Activated CD4-positive, alpha-beta T cell treated with anti-CD3 and anti-CD28 coated beads, Interleukin-2, amount 50 U/mL, for 16 hours (primary cell): ENCODE results near the gene LRRC59.
A peak's percentile ranks its signal among the peaks of the same experiment; 100 is the strongest.
"Not testable (repeated sequence)": the region's sequence is repeated elsewhere in the genome, so short reads cannot be mapped to it uniquely, and the experiment has no call there.

Source experiments
- DNase-seq: peaks from one replicate; pipeline ENCODE4 v3.0.0-alpha.2; 2020

The LRRC59 gene

DNA sequence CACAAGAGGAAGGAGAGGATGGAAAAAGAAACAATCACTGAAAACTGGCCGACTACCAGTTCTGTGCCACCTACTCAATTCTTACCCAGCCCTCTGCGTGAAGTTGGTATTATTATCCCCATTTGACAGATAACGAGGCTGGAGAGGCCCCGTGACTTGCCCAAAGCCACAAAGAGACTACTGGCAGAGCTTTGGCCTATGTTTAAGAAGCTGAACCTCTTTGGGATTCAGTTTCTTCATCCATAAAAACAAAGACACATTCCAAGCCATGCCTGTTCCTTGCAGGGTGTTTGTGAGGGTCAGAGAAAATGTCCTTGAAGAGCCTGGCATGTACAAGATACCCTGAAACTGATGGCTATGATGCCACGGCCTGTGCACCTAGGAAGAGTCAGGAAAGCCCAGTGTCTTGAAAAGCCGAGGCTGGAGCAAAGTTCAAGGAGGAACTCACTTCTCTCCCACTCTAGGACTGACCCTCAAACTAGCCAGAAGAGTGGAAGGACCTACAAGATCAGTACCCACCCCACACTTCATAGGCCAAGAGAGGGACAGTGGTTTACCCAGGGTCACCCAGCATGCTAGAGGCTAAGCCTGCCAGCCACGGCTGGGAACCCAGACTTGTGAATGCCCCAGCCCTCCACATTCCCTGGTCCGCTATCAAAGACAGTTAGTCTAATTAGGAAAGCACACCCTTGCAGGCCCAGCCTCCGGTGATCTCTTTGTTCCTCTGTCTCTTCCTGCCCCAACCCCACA lies 27.1 kb upstream of the LRRC59 start:
- no peak for DNase-seq

GRCh38 chr17:50423553-50424159 lies 26.3 kb upstream of the LRRC59 start:
- no peak for DNase-seq

DNA sequence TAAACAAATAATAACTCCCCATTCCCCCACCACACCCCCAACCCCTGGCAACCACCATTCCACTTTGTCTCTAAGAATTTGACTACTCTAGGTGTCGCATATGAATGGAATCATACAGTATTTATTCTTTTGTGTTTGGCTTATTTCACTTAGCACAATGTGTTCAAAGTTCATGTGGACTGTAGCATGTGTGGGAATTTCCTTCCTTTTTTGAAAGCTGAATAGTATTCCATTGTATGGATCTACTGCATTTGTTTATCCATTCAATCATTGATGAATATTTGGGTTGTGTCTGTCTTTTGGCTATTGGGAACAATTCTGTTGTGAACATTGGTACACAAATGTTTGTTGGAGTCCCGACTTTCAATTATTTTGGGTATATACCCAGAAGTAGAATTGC lies 25.4 kb upstream of the LRRC59 start:
- no peak for DNase-seq

DNA sequence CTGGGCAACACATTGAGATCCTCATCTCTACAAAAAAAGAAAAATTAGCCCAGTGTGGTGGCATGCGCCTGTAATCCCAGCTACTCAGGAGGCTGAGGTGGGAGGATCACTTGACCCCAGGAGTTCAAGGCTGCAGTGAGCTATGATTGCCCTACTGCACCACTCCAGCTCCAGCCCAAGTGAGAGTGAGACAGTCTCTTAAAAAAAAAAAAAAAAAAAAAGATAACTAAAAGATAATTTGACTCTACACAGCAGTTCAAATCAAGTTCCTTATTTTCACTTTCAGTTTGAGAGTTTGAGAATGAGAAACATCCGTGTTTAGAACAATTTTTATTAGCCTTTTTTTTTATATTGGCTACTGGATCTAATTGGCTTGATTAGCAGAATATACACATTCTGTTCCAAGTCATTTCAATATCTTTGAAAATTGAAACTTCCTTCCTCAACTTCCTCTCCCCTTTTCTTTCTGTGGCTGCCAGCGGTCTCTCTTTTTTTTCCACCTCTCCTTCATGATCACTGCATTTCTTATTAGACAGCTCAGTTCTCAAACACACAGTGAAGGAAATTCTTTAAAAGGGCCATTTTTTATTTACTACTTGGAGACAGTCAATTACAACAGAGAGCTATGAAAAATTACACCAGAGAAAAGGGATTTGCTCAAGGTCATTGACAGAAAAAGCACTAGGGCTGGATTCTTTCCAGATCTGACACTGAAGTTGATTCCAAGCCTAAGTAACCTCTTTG lies 24.2 kb upstream of the LRRC59 start:
- peak; percentile 10 for DNase-seq

GRCh38 chr17:50420419-50421112 lies 23.2 kb upstream of the LRRC59 start:
- no peak for DNase-seq

DNA sequence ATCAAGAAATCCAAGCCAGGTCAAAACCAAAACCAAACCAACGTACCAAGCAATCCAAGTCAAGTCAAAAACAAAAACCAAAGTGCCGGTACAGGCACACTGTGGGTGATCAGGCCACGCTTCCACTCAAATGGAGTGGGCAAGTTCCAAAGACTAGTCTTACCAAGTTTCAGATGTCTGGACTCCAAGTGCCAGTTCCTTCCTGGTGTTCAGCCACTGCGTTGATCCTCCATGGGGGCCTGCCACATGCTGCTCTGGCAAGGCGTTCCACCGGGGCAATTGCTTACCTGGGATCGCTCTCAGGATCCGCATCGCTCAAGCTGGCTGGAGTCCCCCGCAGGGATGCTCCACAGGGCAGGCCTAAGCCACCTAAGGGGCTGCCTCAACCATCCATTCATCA lies 22.3 kb upstream of the LRRC59 start:
- DNase-seq: not testable (repeated sequence)

DNA sequence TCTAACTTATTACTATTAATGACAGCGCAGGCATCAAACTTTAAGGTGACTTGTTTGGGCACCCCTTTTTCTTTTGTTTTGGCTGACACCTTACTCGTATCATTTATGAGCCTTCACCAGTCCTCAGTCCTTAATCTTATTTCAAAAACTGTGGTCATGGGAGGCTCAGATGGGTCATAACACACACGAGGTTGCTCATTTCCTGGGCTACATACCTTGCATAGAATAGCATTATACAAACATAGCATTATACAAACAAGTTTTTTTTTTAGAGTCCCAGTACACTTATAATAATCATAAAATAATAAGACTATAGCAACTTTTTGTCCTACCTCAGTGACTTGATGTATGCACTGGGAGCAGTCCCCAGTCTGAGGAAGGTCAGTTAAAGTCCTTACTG lies 17.5 kb upstream of the LRRC59 start:
- no peak for DNase-seq

GRCh38 chr17:50412188-50412732 lies 14.9 kb upstream of the LRRC59 start:
- DNase-seq: no peak

DNA sequence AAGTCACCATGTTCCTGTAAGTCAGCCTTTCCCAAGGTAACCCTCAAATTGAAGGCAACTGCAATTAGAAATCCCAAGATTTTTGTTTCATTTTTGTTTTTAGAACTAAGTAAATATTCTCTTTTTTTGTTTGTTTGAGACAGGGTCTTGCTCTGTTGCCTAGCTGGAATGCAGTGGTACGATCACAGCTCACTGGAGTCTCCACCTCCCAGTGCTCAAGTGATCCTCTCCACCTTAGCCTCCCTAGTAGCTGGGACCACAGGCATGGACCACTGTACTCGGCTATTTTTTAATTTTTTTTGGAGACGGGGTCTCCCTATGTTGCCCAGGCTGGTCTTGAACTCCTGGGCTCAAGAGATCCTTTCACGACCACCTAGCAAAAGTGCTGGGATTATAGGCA lies 10.6 kb upstream of the LRRC59 start:
- no peak for DNase-seq

DNA sequence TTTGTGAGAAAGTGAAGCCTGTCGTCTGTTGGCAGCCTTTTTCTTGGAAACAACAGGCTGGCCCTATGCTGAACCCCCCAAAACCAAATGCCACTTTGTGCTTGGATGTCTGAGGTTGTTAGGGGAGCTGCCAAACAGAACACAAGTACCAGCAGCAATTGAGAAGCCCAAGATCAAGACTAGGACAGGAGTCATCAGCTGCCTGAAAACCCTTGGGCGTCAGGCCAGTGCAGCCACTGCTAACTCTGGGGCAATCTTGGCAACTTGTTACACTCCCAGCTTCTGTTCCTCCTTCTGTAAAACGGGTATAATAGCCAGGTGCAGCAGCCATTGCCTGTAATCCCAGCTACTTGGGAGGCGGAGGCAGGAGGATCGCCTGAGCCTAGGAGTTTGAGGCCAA lies 9.3 kb upstream of the LRRC59 start:
- DNase-seq: no peak

GRCh38 chr17:50405351-50405750 lies 8.0 kb upstream of the LRRC59 start:
- not testable (repeated sequence) for DNase-seq

DNA sequence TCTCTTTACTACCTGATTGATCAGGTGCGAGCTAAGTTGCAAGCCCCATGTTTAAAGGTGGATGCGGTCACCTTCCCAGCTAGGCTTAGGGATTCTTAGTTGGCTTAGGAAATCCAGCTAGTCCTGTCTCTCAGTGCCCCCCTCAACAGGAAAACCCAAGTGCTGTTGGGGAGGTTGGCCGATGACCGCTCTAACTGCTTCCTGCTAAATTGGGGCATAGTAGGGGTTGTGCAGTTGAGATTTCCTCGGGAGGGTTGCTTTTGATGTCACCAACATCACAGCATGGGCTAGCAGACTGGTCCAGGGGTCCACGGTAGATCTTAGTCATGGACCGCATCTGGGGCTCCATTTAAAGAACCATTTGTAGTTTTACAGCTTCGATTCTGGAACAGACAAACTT lies 2.3 kb upstream of the LRRC59 start:
- not testable (repeated sequence) for DNase-seq

GRCh38 chr17:50398672-50399071 lies 1.3 kb upstream of the LRRC59 start:
- not testable (repeated sequence) for DNase-seq

DNA sequence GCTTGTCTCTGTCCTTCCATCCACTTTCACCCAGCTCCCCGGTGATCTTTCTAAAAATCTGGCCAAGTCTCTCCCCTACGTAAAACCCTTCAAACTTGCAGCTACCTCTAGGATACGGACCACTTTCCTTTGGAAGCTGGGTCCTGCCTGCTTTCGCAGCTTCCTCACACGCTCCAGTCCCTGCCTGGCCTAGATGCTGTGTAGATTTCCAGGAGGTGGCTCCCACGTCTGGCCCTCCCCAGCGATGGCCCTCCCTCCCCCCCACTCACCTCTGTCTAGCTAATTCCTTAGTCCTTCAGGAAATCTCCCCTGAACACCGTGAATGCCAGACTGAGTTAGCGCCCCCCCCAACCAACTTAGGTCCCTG lies 579 bp upstream of the LRRC59 start:
- DNase-seq: no peak

DNA sequence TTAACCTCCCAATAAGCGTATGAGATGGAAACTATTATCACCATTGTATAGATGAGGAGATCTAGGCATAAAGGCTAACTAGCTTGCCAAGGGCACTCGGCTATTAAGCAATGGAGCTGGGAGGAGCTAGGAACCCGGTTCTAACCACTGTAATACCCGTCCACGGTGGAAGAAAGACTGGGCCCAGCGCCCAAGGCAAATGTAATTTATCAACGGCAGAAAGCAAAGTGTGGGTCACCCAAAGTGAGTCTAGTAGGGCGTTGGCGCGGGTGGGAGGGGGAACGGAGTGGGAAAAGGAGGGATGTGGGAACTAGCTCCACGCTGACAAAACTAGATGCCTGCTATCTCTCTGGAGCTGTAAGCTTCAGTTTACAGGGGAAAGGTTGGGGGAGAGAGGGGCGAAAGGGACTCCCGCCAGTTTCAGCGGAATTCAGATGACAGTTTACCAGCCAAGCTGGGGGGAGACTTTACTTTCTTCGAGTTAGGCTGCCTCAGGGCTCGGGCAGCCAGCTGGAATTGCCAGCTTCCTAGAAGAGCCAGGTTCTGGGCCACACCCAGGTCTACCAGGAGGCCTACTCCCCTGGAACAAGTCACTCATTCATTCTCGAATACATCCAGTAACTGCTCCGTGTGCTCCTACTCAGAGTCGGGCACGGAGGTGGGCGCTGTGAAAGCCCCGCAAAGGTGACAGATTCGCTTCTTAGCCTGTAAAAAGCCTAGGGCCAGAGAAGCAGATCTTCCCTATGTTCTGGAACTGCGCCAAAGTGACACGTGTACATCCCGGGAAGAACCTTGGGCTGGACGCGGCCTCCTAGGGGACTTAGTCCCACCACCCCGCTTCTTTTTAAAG lies 837 bp downstream of the LRRC59 start:
- no peak for DNase-seq

DNA sequence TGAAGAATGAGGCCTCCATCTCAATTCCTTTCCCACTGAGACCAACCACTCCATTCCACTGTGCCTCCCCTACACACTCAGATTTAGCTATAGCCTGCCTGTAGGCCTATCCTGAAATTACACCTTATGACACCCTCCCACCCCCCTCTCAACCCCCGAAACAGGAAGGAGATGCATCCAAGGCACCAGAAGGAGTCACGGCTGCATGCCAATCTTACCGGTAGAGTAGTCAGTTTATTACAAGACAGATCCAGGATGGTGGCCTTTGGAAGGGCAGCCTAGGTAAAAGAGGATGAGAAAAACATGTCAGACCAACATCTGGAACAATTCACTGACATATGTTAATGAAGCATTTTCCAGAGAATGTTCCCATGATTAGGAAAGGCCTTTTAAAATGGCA lies 2.6 kb downstream of the LRRC59 start:
- no peak for DNase-seq

DNA sequence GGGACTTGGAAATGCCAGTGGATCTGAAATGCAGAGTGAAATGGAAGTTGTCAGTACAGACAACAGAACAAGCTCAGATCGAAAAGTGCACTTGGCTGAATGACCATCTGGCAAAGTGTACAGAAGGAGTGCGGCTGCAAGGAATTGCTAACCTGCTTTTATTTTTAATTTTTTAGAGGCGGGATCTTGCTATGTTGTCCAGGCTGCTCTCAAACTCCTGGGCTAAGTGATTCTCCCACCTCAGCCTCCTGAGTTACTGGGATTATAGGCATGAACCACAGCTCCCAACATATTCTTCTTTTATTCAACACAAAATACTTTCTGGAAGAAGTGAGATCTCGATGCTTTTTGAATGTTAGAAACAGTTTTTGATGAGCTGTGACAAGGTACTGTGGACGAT lies 3.6 kb downstream of the LRRC59 start:
- DNase-seq: no peak

DNA sequence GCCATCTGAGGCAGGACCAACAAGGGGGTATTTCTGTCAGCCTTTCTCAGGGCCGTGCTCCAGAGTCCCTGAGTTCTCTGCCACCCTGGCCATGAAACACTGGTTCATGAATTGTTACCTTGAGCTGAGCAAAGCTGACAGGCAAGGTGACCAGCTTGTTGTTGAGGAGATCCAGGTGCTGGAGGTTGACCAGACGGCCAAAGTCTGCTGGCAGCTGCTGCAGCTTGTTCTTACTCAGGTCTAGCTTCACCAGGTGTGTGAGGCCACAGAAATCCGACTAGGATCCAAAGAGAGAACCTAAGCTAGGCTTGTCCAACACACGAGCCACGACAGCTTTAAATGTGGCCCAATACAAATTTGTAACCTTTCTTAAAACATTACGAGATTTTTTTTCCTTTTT lies 4.7 kb downstream of the LRRC59 start:
- no peak for DNase-seq

- DNase-seq: no peak
Observed at GRCh38 chr17:50389534-50389933, 7.8 kb downstream of the LRRC59 start.

GRCh38 chr17:50388728-50389127 lies 8.6 kb downstream of the LRRC59 start:
- no peak for DNase-seq

- no peak for DNase-seq
Observed at GRCh38 chr17:50386510-50386909, 10.8 kb downstream of the LRRC59 start.

GRCh38 chr17:50382931-50383330 lies 14.4 kb downstream of the LRRC59 start:
- DNase-seq: no peak
